ENCODE data around the gene RNF212B.
"Not testable (repeated sequence)": the region's sequence is repeated elsewhere in the genome, so short reads cannot be mapped to it uniquely, and the experiment has no call there.

The RNF212B gene

DNA sequence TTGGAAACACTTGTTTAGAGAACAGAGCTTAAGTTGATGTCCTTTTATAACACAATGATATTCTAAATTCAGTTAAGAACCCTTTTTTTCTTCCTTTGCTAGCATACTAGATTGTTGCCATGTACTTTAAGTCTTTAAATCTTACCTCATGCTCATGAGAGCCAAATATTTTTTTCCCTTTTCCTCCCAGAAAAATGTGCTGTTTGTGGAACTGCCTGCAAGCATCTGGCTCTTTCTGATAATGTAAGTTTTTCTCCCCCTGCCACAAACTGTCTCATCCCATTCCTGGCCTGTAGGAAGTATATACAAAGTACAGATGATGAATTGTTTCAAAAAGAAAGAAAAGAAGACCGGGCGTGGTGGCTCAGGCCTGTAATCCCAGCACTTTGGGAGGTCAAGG lies 5.3 kb downstream of the RNF212B start:
- DNase-seq (ENCODE audit: low read depth), result no peak

DNA sequence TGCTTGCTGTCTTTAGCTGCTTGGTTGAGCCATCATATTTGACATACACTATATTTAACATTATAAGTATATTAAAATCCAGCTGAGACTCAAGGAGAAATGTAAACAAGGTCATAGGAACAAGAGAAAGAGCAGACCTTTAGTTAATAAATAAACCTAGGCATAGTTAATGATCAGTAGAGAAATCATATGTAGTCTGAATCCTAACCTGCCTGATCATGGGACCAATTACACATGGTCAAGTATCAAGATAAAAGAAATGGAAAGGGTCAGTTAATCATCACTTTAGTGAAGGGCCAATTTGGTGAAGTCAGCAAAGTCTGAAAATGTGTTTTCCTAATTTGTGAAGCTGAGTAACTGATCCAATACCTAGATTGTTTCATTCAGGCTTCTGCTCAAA lies 7.5 kb downstream of the RNF212B start:
- DNase-seq (ENCODE audit: low read depth), result no peak

DNA sequence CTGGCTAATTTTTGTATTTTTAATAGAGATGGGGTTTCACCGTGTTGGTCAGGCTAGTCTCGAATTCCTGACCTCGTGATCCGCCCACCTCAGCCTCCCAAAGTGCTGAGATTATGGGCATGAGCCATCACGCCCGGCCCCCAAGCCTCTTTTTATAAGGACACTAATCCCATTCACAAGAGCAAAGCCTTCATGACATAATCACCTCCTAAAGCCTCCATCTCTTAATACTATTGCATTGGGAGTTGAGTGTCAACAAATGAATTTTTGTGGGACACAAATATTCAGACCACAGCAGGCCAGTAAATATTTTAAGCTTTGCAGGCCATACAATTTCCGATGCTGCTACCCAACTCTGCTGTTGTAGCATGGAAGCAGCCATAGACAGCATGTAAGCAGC lies 10.9 kb downstream of the RNF212B start:
- no peak for DNase-seq (ENCODE audit: low read depth)

DNA sequence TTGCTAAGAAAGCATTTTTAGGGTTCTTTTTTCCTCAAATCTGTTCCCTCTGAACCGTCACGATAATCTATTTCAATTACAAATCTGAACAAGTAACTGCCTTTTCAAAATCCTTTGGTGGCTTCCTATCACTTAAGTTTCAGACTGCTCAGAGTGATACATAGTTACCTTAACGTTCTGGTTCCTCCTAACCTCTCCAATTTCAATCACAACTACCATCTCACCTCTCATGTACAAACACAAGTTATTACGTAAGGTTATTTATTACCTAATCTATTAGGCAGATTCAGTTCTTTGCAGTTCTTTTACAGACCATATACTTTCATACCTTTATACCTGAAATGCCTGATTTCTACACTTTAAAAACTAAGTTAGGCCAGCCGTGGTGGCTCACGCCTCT lies 12.1 kb downstream of the RNF212B start:
- no peak for DNase-seq (ENCODE audit: low read depth)

DNA sequence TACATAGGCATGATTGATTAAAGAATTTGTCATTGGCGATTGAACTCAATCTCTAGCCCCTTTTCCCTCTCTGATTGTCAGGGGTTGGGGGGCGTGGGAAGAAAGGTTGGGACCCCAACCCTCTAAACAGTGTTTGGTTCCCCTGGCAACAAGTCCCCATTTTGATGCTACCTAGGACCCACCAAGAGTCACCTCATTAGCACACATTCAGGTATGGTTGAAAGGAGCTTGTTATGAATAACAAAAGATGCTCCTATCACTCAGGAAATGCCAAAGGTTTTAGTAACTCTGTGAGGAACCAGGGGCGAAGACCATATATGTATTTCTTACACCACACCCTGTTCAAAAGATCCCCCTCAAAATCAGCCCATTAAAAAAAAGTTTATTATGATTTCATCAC lies 14.3 kb downstream of the RNF212B start:
- DNase-seq (ENCODE audit: low read depth), result no peak

DNA sequence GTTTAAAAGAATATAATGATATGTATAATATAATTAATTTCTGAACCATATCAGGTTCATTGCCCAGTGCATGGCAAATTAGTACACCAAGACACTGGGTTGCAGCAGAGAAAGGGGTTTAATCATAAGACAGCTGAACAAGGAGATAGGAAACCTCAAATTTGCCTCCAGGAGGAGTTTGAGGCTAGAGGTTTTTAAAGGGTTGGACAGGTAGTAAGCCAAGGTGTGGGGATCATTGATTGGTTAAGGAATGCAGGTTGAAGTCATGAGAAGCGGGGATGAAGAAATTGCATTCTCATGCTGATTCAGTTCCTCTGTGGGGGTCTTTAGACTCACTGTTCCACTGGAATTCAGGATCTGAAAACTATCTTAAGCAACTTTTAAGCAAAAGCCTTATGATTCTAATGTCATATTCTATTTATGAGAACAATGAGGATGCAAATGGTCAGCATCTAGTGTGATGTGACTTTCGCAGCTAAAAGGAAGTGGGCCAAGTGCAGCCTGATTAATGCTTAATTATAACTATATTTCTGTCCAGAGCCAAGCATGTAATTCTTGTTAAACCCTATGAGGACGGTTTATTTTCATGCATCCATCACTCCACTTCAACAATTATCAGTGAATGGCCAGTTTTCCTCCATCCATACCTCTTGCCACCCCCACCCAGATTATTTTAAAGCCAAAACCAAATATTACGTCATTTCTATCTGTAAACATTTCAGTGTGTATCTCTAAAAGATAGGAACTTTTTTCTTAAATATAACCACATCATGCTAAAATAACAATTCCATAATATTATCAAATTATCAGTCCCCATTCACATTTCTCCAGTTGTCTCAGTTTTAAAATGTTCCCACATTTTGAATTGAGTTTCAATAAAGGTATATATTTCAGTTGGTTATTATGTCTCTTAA lies 14.9 kb downstream of the RNF212B start:
- DNase-seq (ENCODE audit: low read depth), result no peak

DNA sequence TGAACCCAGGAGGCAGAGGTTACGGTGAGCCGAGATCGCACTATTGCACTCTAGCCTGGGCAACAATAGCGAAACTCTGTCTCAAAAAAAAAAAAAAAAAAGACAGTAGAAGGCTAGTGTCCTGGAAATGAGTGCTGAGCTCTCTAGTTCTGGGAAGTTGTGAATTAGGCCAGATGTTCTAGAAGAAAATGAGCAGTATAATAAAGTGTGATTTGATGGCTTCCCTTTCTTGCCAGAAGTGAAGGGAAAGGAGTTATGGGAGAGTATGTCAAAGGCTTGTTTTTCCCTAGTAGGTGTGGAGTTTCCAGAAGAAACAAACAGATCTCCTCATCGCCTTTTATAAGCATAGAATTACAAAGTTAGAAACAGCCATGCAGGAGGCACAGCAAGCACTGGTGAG lies 20.5 kb downstream of the RNF212B start:
- DNase-seq (ENCODE audit: low read depth), result no peak

DNA sequence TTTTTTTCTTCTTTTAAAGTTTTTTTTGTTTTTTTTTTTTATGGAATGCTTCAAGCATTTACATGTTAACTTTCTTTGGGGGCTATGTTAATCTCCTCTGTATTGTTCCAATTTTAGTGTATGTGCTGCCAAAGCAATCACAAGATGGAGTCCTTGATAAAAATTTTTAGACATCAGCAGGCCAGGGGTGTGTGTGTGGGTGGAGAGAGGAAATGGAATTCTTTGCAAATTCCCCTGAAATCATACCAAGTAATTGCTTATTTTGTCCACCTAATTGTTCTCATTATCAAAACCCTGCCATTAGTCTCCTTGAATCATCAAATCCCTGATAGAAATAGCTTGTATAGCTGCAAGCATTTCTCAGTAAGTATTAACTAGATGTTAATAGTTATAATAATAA lies 21.7 kb downstream of the RNF212B start:
- DNase-seq (ENCODE audit: low read depth), result no peak

DNA sequence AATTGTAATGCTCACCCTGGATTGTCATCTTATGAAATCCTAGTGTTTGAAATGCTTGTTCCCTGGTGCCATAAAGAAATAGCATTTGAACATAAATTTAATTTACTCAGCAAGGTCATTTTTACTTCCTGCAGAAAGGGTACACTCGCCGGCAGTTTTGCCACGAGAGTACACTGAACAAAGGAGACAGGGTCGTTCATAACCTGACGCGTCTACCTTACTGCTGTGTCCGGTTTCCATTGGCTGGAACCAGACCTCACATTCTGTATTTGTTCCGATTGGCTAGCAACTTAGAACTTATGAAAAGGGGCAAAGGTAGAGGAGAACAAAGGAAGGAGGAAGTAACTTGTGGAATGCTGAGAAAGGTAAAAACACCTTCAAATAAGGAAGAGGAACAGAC lies 23.1 kb downstream of the RNF212B start:
- DNase-seq (ENCODE audit: low read depth), result not testable (repeated sequence)

DNA sequence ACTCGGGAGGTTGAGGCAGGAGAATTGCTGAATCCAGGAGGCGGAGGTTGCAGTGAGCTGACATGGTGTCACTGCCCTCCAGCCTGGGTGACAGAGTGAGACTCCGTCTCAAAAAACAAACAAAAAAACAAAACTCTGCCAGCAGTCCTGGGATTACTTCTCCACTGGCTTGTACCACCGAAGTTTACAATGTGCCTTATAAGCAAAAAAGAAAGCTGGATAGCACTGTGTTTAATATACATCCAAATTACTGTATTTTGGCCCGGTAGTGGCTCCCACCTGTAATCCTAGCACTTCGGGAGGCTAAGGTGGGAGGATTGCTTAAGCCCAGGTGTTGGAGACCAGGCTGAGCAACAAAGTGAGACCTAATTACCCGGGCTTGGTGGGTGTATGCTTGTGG lies 31.5 kb downstream of the RNF212B start:
- no peak for DNase-seq (ENCODE audit: low read depth)

DNA sequence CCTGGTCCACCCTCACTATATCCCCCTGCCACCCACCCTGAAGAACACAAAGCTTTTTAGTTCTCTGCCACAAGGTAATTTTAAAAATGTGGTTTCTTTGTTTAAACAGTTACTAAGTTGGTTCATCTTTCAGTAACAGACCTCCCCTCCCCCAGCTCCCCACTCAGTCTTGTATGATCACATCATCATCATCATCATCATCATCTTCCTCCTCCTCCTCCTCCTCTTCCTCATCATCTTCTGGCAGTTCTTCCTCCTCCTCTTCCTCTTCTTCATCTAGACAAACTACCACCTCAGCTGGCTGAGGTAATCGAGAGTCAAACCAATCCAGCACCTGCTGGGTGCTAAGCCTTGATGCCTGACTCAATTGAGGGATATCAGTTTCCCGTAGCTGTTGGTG lies 37.7 kb downstream of the RNF212B start:
- no peak for DNase-seq (ENCODE audit: low read depth)

DNA sequence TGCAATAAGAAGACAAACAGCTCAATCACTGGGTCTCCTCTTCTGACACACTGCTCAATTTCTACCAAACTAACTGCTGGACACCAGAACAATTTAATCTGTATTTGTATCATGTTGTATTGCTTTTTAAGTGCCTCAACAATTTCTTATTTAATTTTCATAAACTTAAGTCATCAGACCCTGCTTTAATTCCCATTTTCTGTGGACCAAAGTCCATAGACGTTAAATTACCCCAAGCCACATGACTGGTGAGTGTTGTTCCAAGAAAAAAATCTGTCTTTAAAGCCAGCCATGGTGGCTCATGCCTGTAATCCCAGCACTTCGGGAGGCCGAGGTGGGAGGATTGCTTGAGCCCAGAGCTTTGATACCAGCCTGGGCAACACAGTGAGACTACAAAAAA lies 39.5 kb downstream of the RNF212B start:
- DNase-seq (ENCODE audit: low read depth), result no peak

DNA sequence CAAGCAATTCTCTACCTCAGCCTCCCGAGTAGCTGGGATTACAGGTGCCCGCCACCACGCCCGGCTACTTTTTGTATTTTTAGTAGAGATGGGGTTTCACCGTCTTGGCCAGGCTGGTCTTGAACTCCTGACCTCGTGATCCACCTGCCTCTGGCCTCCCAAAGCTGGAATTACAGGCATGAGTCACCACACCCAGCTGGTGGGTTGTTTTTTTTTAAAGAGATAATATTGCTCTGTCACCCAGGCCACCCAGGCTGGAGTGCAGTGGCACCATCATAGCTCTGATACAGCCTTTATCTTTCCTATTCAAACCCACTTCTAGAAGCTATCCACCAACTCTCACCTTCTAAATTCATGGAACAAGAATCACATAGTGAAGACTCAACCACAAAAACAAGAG lies 40.2 kb downstream of the RNF212B start:
- not testable (repeated sequence) for DNase-seq (ENCODE audit: low read depth)

DNA sequence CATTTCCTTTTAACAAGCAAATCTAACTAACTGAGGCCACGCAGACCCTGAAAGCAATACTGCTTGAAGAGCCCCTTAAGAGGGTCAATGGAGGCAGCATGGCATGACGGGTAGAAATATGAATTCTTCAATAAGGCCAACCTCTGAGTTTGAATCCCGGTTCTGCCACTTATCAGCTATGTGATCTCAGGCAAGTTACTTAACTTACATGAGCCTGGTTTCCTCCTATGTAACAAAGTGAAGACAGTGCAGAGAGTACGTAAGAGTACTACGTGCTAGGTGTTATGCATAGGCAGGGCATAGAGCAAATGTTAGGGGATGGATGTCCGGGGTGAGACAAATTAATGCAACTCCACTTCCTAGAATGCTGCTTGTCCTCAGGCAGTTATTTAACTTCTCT lies 43.5 kb downstream of the RNF212B start:
- DNase-seq (ENCODE audit: low read depth), result no peak

DNA sequence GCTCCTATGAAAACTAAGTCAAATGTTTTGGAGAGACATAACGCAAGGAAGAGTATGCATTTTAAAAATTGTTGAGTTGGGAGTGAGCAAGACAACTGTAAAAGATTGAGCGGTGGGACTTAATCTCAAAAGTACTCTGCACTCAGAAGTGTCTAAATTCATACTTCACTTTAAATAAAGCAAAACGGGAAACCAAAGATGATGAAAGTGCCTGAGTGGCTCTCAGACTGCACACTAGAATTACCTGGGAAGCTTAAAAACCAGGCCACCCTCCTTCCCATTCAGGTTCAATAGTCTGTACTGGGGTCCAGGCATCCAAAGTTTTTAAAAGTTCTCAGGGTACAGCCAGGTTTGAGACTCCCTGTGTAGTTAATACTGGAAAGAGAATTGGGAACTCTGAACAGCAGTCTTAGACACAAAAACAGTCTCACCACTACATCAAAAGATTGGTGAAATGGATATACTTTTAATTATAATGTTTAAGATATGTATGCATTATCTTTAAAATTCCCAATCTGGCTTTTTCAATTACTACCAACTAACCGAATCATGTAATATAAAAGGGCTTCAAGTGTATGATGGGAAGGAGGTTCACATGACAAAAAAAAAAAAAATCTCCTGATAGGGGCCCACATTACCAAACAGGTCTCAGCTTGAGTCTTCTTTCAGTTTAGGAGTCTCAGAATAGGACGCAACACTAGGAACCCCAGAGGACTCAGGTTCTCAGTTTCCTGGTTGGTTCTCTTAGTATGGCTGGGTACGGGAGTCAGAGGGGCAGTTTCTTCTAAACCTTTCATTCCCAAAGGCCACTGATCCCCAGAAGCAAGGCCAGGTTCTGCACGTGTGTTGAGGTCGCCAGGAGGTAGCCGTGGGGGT lies 47.2 kb downstream of the RNF212B start:
- no peak for DNase-seq (ENCODE audit: low read depth)

DNA sequence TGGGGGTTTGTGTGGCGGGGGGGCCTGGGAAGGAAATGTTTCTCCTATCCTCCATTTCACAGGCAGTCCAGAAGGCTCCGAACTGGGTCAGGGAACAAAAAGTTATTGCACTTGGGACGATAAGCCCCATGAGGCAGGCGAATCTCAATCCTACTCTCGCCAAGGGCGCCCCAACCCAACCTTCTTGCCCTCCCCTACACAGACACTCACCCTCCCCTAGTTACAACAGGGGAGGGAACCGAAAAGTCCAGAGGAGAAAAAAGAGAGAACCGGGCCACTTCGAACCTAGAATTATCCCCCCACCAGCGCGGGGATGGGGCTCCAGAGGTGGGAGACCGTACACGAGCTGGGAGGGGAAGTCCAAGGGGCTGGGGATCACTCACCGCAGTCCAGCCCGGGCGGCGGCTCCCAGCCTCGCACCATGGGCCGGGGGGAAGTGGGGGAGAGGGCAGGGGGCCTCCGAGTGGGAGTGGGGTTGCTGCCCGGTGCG lies 47.8 kb downstream of the RNF212B start:
- DNase-seq (ENCODE audit: low read depth), result no peak

DNA sequence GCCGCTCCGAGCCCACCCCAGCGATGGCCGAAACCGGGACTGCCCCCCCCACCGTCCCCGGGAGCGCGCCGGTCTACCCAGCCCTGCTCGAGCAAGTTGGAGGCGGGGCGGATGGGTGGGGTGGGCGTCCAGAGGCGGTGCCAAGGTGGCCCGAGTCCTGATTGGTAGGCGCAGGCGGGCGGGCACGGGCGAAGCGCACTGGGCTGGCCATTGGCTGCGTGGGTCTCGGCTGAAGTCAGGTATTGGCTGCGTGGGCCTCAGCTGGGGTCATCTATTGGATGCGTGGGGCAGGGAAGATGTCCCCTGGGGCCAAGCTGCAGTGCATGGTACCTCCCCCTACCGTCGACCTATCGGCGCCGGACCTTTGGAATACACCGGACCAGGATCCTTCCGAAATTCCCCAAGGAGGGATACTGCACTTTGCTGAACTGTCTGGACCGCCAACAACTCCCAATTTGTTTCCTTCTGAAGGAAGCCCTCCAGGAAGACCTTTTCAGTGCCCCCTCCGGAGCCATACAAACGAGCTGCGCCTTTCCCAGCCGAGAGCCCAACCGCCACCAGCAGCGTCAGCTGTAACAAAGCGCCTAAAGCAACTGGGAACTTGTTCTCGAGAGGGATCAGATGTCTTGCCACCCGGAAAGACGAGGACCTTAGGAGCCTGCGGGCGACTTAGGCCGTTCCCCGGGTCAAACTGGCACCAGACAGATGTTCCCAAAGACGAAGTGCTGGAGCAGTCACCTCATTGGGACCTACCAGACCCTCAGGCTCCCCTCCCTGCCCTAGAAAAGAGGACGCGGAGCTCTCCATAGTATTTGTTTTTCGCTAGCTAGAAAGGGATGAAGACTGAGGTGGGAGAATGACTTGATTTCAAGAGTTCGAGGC lies 48.5 kb downstream of the RNF212B start, which contains the start of gene HOMEZ:
HOMEZ (minus strand) TSS at position 113 of the 882 bp plus-strand sequence. CDS start 180 bp downstream, outside the sequence.
- peak; percentile 96 for DNase-seq (ENCODE audit: low read depth)

DNA sequence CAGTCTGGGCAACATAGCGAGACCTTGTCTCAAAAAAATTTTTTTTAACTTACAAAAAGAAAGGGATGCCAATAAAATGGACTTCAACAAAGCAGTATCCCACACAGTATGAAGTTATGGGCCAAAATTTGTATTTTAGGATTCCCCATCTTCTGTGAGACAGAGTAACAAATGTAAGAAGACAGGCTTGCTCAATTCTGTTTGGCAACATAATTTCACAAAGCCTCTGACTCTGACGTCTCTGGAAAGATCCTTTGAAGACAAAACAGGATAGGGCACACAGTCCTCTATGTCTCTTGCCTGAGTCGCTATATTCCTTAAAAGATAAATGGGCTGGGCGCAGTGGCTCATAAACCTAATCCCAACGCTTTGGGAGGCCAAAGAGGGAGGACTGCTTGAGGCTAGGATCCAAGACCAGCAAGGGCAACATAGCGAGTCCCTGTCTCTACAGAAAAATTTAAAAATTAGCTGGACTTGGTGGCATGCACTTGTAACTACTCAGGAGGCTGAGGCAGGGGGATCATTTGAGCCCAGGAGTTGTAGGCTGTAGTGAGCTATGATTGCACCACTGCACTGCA lies 49.3 kb downstream of the RNF212B start:
- no peak for DNase-seq (ENCODE audit: low read depth)

DNA sequence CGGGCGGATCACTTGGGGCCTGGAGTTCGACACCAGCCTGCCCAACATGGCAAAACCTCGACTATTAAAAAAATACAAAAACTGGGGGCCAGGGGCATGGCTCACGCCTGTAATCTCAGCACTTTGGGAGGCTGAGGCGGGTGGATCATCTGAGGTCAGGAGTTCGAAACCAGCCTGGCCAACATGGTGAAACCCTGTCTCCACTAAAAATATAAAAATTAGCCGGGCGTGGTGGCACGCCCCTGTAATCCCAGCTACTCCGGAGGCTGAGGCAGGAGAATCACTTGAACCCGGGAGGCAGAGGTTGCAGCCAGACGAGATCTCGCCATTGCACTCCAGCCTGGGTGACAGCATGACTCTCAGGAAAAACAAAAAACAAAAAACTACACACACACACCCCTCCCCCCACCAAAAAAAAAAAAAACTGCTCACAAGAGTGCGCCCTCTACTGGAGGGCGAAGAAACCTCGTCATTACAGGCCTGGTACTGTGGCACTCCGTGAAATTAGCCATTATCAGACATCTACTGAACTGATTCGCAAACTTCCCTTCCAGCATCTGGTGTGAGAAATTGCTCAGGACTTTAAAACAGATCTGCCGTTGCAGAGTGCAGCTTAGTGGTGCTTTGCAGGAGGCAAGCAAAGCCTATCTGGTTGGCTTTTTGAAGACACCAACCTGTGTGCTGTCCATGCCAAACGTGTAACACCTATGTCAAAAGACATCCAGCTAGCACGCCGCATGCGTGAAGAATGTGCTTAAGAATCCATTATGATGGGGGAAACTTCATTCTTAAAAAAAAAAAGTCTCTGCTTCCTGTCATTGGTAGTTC lies 57.2 kb downstream of the RNF212B start:
- DNase-seq (ENCODE audit: low read depth), result peak; percentile 28

DNA sequence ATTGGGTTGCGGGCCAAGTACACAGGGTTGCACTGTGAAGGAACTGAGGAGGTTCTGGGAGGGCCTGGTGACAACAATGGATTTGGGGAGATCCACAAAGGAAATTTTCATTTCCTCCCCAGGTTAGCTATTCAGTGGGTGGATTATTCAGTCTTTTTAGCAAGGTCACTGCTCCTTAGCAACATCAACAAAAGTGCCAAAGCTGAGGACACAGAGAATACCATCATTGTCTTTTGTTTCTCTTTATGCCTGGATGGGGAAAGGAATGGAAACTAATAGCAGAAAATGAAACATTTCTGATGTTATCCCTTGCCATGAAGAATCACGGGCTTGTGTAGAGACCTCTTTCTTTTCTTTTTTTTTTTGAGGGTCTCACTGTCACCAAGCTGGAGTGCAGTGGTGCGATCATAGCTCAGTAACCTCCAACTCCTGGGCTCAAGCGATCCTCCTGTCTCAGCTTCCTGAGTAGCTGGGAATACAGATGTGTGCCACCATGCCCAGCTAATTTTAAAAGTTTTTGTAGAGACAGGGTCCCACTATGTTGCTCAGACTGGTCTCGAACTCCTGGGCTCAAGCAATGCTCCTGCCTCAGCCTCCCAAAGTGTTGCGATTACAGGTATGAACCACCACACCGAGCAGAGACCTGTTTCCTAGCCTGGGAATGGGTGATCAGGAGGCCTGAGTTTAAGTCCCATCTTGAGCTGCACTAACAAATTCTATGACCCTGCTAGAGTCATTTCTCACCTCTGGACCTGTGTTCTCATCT lies 58.5 kb downstream of the RNF212B start:
- no peak for DNase-seq (ENCODE audit: low read depth)

Measured in stimulated activated CD8-positive, alpha-beta memory T cell treated with anti-CD3 and anti-CD28 coated beads, Interleukin-12 subunit alpha, Interleukin-12 subunit beta, amount 100 ng/mL, for 1 hour (primary cell).